Fibroblast of mammary gland (primary cell): ENCODE data around the gene HNRNPC.

Source experiments
- DNase-seq: peaks from one replicate; pipeline ENCODE4 v3.0.0-alpha.2; 2010; ENCODE audit warnings: low read depth
- H3K4me3 ChIP-seq: 2 replicates; pipeline ENCODE4 v1.5.1; 2011; ENCODE audit warnings: low read depth, mild to moderate bottlenecking, low read length, moderate library complexity; ENCODE audit not compliant: control insufficient read depth
- TF ChIP-seq, protein P1 (sequence below): conservative IDR thresholded peaks from 2 replicates; pipeline ENCODE4 v1.5.1; 2011; ENCODE audit warnings: low read depth, low read length, inconsistent platforms; ENCODE audit not compliant: control insufficient read depth, insufficient read depth

The HNRNPC gene

DNA sequence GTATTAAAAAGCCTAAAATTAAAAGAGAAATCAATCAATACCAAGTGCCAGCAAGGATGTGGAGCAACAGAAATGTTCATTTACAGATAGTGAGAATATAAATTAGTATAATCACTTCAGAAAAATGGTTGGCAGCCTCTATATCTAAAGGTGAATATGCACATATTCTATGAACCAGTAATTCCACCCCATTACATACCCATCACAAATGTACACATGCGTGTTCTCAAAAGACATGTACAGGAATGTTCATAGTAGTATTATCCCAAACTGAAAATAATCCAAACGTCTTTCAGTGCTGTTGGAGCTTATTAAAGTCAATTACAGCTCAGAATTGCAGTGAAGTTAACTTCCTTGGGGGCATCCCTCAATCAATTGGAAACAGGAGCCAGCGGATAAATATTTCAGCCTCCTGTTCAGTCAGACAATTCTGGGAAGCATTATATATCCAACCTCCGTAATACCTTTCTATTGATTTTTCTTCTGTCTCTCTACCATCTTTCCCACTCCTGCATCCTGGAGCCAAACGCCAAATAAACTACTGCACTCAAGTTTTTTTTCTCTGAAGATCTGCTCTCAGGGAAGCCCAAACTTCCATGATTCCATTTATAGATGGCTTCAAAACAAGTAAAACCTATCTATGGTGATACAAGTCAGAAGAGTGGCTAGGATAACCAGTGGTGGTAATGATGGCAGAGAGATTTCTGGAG lies 68.3 kb downstream of the HNRNPC start:
- no peak overlapping the region for H3K4me3 ChIP-seq
- DNase-seq = no peak
- TF ChIP-seq, protein P1, sequence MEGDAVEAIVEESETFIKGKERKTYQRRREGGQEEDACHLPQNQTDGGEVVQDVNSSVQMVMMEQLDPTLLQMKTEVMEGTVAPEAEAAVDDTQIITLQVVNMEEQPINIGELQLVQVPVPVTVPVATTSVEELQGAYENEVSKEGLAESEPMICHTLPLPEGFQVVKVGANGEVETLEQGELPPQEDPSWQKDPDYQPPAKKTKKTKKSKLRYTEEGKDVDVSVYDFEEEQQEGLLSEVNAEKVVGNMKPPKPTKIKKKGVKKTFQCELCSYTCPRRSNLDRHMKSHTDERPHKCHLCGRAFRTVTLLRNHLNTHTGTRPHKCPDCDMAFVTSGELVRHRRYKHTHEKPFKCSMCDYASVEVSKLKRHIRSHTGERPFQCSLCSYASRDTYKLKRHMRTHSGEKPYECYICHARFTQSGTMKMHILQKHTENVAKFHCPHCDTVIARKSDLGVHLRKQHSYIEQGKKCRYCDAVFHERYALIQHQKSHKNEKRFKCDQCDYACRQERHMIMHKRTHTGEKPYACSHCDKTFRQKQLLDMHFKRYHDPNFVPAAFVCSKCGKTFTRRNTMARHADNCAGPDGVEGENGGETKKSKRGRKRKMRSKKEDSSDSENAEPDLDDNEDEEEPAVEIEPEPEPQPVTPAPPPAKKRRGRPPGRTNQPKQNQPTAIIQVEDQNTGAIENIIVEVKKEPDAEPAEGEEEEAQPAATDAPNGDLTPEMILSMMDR = no peak

DNA sequence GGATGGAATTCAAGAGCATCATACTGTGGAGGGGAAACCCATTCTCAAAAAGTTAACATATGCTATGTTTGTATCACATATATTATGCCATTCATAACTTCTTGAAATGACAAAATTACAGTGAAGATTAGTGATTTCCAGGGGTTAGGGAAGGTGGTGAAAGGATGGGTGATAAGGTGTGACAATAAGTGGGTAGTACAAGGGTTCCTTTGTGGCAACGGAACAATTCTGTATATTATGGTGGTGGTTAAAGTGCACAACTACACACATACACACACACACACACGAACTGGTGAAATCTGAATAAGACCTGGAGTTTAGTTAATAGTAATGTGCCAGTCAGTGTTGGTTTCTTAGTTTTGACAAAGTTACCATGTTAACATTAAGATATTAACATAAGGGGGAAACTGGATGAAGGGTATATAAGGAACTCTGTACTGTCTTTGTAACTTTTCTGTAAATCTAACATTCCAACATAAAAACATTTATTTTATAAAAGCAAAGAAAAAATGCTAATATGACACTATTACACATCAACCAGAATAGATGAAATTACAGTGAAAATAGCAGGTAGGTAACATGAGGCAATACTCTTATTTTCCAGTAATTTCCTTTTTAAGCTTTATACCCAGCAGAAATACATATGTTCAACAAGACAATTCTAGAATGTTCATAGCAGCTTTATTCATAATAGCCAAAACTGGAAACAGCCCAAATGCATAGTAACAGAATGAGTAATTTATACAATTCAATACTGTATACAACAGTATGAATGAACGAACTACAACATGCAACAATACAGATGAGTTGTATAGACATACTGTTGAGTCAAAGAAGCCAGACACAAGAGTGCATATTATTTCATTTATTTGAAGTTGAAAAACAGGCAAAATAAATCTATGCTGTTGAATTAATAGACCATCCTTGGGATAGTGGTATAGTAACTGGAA lies 69.4 kb downstream of the HNRNPC start:
- no peak for DNase-seq
- TF ChIP-seq, protein P1 = no peak
- H3K4me3 ChIP-seq = no peak overlapping the region

DNA sequence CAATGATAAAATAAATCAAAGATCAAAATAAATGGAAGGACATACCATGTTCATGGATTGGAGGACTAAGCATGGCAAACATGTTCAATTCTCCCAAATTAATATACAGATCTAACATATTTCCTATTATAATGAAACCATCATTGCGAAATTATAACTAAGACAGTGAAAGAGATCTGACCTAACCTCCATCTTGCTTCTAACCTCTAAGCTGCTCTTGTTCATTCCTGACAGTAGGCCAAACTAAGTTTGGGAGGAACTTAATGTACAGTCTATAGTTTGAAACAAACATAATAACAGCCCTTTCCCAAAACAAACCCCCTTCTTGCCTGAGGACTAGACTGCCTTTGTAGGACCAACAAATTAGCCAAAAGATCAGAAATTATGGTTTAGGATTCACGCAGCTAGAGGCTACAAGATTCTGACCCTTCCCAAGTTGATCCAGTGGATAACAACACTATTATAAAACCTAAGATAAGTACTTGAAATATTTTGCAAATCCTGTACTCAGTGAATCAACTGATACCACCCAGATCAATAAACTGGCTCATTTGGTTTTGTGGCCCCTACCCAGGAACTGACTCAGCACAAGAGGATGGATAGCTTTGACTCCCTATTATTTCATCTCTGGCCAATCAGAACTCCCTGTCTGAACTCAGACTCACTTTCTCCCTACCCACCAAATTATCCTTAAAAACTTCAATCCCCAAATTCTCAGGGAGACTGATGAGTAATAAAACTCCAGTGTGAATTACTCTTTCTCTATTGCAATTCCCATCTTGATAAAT lies 71.6 kb downstream of the HNRNPC start:
- no peak overlapping the region for H3K4me3 ChIP-seq
- no peak for DNase-seq
- TF ChIP-seq, protein P1 = no peak

DNA sequence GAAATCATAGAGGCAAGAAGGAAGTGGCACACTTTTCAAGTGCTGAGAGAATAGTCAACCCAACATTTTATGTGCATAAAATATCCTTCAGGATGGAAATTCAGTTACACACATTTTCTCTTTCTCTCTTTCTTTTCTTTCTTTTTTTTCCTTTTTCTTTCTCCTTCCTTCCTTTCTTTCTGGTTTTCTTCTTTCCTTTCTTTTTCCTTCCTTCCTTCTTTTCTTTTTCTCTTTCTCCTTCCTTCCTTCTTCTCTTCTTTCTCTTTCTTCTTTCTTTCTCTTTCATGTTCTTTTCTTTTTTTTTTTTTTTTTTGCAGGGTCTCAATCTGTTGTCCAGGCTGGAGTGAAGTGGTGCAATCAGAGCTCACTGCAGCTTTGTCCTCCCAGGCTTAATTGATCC lies 74.6 kb downstream of the HNRNPC start:
- TF ChIP-seq, protein P1 = no peak
- no peak for DNase-seq

DNA sequence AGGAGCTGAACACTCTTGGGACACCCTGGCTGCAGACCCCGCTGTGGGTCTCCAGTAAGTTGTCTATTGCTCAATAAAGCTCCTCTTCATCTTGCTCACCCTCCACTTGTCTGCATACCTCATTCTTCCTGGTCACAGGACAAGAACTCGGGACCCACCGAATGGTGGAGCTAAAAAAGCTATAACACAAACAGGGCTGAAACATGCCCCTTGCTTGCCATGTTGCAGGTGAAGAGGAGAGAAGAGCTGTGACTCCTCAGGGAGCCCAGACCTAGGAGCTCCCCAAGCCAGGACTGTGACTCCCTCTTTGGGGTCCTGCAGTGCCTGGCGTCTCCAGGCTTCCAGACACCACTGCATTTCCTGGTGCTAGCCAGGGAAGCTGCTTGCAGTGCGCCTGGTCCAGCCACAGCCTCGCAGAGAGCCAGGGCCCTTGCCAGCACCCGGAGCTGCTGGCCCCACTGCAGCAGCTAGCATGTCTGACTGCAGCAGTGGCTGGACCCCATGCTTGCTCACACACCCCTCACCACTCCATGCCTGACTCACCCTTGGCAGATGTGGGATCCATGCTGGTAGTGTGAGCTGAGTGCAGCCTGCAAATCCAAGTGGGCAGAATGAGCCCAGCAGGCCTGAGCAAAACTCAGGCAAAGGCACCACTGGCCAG lies 76.2 kb downstream of the HNRNPC start:
- no peak overlapping the region for H3K4me3 ChIP-seq

More for the DNA sequence above, 74.6 kb downstream of the HNRNPC start:
- H3K4me3 ChIP-seq = no peak overlapping the region

More for the DNA sequence above, 76.2 kb downstream of the HNRNPC start:
- DNase-seq = no peak
- TF ChIP-seq, protein P1 = no peak
